GM19239 (cell line): Measurements from ENCODE around the gene UBA1.
A peak's percentile ranks its signal among the peaks of the same experiment; 100 is the strongest.

ENCODE experiments used
- DNase-seq: peaks from one replicate; pipeline ENCODE4 v3.0.0; 2011; ENCODE audit warnings: low spot score; ENCODE audit not compliant: insufficient read length
- FAIRE-seq: peaks from 2 replicates; lab custom pipeline; 2011; peaks lifted over from hg19 to GRCh38; lab: Jason Lieb, UNC

The UBA1 gene

DNA sequence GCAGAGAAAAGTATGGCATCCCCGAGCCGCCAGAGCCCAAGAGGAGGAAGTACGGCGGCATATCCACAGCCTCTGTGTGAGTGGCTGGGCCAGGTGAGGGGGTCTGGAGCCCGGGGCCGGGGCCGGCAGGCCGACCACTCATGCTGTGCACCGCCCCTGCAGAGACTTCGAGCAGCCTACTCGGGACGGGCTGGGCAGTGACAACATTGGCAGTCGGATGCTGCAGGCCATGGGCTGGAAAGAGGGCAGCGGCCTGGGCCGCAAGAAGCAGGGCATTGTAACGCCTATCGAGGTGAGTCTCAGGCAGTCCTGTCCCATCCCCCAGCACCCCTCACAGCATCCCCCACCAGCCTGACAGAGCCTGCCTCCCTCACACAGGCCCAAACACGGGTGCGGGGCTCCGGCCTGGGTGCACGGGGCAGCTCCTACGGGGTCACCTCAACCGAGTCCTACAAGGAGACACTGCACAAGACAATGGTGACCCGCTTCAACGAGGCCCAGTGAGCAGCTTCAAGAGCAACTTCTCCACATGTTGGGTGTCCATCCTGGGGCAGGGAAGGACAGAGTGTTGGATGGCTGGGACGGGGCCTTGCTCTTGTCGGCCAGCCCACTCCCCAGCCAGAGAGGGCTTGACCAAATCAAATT lies 7.4 kb upstream of the UBA1 start:
- FAIRE-seq = no peak
- DNase-seq = no peak

- no peak for FAIRE-seq
- no peak for DNase-seq
Observed at GRCh38 chrX:47187106-47187677, 6.4 kb upstream of the UBA1 start.

GRCh38 chrX:47189906-47190305 lies 3.7 kb upstream of the UBA1 start:
- FAIRE-seq (peak; percentile 18), DNase-seq (no peak)

DNA sequence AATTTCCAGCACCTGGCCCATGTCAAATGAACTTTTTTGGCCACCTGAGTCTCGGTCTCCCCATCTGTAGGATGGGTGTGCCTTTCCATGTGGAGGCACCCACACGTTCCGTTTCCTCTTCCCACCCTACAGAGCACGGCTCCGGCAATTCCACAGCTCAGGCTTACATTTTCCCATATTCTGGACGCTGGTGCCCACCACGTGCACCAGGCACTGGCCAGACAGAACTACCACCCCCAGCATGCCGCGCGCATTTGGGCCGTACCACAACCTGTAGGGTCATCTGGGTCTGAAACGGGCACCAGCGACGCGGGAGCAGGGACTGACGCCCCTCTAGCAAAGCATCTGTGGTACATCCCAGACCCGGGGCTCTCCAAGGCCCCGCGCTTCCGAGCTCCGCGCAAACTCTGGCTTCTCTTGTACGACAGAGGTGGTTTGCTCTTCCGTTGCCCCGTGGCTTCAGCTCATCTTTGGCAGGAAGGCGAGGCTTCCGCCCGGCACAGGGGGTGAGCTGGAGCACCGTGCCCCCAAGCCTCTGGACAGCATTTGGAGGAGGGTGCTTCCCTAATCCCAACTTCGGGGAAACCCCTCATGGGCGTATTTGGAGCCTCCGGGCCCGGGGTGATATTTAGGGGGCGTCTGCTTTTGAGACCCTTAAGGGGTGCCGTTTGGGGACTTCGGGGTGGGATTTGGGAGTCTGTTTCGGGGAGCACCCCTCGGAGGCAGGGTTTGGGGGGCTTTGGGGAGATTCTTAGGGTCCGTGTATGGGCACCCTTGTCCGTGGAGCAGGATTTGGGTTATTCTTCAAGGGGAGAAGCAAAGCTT lies 3.0 kb upstream of the UBA1 start:
- FAIRE-seq = peak; percentile 96

DNA sequence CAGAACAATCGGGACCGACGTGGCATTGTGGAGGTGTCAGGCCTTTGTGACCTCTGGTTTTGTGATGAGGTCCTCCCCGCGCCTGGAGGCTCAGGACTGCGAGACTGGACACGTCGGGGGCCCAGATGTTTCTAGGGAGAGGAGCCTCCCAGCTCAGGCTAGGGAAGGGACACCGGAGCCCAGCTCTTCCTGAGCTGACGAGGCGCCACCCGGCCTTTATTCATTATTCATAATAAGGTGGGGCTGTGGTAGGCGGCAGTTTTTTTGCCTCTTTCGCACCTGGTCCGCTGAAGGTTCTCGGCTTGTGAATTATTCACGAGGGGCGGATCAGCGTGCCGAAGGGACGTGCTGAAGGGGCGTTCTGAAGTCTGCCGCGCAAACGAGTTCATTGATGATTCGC lies 2.3 kb upstream of the UBA1 start:
- peak; percentile 29 for DNase-seq
- FAIRE-seq = peak; percentile 81

More for the DNA sequence above, 3.0 kb upstream of the UBA1 start:
- peak; percentile 79 for DNase-seq

DNA sequence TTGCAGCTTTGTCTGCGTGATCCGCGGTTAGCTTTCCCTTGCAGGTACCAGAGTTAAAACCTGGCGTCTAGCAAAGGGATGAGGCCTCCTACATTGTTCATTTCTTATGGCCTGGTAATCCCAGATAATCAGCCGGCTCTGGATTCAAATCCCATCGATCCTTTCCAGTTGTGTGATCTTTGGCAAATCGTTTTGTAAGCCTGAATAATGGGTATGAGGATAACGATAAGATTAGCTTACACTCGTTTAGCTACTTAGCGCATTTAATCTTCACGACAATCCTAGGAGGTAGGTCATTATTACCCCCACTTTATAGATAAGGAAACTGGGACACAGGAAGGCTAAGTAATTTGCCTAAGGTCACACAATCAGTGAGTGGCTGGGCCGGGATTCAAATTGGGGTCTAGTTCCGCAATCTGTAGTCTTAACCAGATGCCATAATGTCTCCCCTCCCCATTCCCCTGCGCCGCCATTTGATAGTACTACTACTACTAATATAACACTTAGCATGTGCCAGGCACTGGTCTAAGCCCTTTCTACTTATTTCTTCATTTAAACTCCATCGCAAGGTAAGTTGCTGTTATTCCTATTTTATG lies 1.7 kb upstream of the UBA1 start:
- peak; percentile 44 for FAIRE-seq
- DNase-seq = no peak

DNA sequence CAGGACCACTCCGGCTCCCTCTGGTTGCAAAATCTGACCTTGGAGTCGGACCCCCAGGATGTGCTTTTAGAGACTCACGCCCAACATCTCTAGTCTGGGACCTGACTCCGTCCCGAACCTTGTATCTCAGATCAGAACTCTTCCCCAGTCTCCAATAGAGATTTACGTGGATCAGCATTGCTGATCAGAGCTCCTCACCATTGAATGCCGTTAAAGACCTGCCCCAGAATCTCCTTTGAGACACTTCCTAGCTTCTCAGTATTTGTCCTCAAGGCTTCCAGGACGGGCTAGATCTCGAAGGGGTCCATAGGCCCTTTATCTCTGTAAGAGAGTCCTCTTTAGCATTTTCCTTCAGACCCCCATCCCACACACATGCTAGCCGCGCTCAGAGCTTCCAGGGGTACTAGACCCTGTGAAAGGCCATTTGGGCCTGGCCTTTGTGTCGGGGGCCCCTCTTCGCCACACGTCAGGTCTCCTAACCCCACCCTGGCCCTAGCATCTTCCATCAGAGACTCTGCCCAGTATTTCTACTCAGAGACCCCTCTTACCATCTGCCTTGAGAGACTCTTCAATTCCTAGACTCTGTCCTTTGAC lies 662 bp downstream of the UBA1 start:
- peak; percentile 66 for FAIRE-seq
- DNase-seq = no peak

GRCh38 chrX:47196098-47196497 lies 2.5 kb downstream of the UBA1 start:
- DNase-seq (no peak), FAIRE-seq (no peak)

DNA sequence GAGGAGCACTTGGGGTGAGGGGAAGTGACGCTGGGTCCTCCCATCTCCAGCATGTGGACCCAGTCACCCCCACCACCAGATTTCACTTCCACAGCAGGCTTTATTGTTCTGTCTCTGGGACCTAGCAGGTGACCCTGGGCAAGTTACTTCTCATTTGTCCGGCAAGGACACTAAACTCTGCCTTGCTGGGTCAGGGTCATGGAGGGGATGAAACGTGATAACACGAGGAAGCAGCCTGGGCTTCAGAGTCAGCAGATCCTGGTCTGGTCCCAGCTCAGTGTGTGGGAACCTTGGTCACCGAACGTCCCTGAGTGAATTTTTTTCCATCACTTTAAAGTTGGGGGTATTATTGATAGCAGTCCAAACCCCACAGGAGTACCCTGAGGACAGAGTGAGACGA lies 3.9 kb downstream of the UBA1 start:
- DNase-seq (no peak), FAIRE-seq (no peak)

- DNase-seq = no peak
- no peak for FAIRE-seq
Observed at GRCh38 chrX:47198026-47198686, 4.5 kb downstream of the UBA1 start.

GRCh38 chrX:47198687-47199080 lies 5.1 kb downstream of the UBA1 start:
- FAIRE-seq = no peak
- no peak for DNase-seq

GRCh38 chrX:47199286-47199685 lies 5.7 kb downstream of the UBA1 start:
- no peak for FAIRE-seq
- no peak for DNase-seq

DNA sequence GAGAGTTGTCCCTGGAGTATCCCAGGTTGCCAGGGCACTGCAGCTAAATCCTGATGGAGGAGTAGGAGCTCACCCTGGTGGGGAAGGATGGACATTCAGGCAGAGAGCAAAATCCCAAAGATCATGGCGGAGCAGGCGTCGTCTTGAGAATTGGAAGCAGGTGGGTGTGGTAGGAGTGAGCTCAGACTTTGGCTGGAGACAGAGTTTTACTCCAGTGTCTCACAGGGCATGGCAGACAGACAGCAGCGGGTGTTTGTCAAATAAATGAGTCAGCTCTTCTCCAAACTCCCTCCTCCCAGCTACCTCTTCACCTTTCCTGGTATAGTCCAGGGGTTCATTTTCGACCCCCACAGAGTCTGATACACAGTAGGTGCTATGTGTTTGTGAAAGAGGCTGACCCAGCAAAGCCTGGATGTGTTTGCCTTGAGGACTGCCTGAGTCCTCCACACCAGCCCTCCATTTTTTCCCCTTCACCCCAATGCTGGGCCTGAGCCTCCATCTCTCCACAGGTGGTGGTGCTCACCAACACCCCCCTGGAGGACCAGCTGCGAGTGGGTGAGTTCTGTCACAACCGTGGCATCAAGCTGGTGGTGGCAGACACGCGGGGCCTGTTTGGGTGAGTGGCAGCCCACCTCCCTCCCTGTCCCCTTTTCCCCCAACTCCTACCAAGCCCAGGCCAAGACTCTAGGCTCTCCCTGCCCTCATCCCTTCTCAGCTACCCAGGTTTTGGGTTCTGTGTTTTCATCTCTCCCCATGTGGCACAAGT lies 6.9 kb downstream of the UBA1 start:
- no peak for DNase-seq

DNA sequence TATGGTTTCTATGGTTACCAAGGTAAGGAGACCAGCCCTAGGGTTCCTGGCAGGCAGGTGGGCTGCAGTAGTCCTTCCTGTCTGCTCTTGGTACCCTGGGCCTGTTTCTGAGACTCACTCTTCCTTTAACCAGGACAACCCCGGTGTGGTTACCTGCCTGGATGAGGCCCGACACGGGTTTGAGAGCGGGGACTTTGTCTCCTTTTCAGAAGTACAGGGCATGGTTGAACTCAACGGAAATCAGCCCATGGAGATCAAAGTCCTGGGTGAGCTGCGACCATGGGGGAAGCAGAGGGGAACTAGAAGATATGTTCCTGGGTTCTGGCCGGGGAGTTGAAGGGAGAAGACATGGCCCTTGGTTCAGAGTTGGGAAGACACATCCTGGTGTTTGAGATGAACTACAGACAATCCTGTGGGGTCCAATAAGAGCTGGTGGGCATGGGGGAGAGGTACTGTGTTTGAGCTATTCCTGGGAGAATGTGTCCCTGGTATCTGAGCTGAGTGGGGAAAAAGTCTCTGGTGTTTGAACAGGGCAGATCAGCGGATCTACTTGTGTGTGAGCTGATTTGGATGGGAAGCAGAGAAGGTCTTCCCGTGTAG lies 7.8 kb downstream of the UBA1 start:
- FAIRE-seq (no peak), DNase-seq (no peak)

More for the DNA sequence above, 6.9 kb downstream of the UBA1 start:
- no peak for FAIRE-seq

GRCh38 chrX:47202316-47202715 lies 8.7 kb downstream of the UBA1 start:
- no peak for DNase-seq
- FAIRE-seq = no peak

DNA sequence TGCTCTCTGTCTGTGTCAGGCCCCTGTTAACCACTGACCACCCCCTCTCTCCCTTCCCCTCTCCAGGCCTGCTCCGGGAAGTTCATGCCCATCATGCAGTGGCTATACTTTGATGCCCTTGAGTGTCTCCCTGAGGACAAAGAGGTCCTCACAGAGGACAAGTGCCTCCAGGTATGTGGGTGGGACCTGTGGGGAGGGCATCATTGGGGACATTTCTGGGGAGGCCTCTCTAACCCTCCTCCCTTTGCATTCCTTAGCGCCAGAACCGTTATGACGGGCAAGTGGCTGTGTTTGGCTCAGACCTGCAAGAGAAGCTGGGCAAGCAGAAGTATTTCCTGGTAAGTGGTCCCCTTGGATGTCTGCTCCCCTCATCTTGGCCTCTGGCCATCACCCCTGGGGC lies 9.2 kb downstream of the UBA1 start:
- FAIRE-seq = no peak
- DNase-seq = no peak

- no peak for DNase-seq
- FAIRE-seq = no peak
Observed at GRCh38 chrX:47204970-47205369, 11.3 kb downstream of the UBA1 start.

GRCh38 chrX:47206316-47206715 lies 12.7 kb downstream of the UBA1 start:
- FAIRE-seq (no peak), DNase-seq (no peak)

DNA sequence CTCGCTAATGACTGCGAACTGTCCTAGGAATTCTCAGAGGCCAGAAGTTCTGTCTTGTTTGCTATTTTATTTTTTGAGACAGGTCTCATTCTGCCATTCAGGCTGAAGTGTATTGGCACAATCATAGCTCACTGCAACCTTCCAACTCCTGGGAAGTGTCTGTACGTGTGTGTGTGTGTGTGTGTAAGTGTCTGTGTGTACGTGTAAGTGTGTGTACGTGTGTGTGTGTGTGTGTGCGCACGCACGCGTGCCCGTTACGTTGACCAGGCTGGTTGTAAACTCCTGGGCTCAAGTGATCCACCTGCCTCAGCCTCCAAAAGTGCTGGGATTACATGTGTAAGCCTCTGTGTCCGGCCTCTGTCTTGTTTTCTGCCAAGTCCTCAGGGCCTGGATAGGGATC lies 14.5 kb downstream of the UBA1 start:
- no peak for FAIRE-seq
- DNase-seq = no peak
